Natural killer cell (primary cell): ENCODE data around the gene ASPM. TPM values are rescaled to one million over a fixed set of nuclear protein-coding genes. Genes with fewer than 3 reads are reported as not detected.
A peak's percentile ranks its signal among the peaks of the same experiment; 100 is the strongest.

Experiments
- ATAC-seq, 3 donors: fragments of 150-1000 bp in 2 of 3; fragments of 200-7000 bp in 1 of 3; cut with Tn5 transposase; 1 replicate in 1 of 3; 2 replicates in 2 of 3; pipeline ENCODE4 v1.10.0; 2021; ENCODE audit warnings: mild to moderate bottlenecking in 2 of 3, moderate library complexity in 2 of 3
- DNase-seq, 2 donors: peaks; one replicate each; pipeline versions ENCODE4 v3.0.0 to v3.0.0-alpha.2; 2013 to 2021; ENCODE audit warnings: mixed read lengths in 1 of 2
- H3K27ac ChIP-seq: one replicate; pipeline ENCODE4 v1.5.1; 2013; ENCODE audit warnings: mild to moderate bottlenecking, low read length
- H3K27me3 ChIP-seq: one replicate; pipeline ENCODE4 v1.6.1; 2013; ENCODE audit warnings: low read length; ENCODE audit not compliant: control insufficient read depth, insufficient read depth
- H3K36me3 ChIP-seq: one replicate; pipeline ENCODE4 v1.6.1; 2013; ENCODE audit warnings: low read length; ENCODE audit not compliant: control insufficient read depth, insufficient read depth
- H3K4me1 ChIP-seq: one replicate; pipeline ENCODE4 v1.6.1; 2013; ENCODE audit warnings: low read length; ENCODE audit not compliant: control insufficient read depth, insufficient read depth
- H3K4me3 ChIP-seq: one replicate; pipeline ENCODE4 v1.5.1; 2013; ENCODE audit warnings: low read length
- H3K9me3 ChIP-seq: one replicate; pipeline ENCODE4 v1.6.1; 2013; ENCODE audit warnings: low read length; ENCODE audit not compliant: control insufficient read depth, insufficient read depth
- H3K27ac Mint-ChIP-seq, 2 donors: one replicate each; pipeline ENCODE4 v1.8.0; 2022; ENCODE audit warnings: mild to moderate bottlenecking in 2 of 2, mixed read lengths in 2 of 2, moderate library complexity in 1 of 2
- H3K27me3 Mint-ChIP-seq, 2 donors: one replicate each; pipeline ENCODE4 v1.8.0; 2022; ENCODE audit warnings: low read depth in 2 of 2, mixed read lengths in 2 of 2
- H3K36me3 Mint-ChIP-seq: one replicate; pipeline ENCODE4 v1.8.0; 2022; ENCODE audit warnings: mixed read lengths
- H3K4me1 Mint-ChIP-seq, 2 donors: one replicate each; pipeline ENCODE4 v1.8.0; 2022; ENCODE audit warnings: mixed read lengths in 2 of 2
- H3K4me3 Mint-ChIP-seq: one replicate; pipeline ENCODE4 v1.8.0; 2022; ENCODE audit warnings: mild to moderate bottlenecking, moderate library complexity, mixed read lengths
- H3K9me3 Mint-ChIP-seq, 2 donors: one replicate each; pipeline ENCODE4 v1.8.0; 2022; ENCODE audit warnings: mixed read lengths in 2 of 2
- WGBS: methylation state at CpG from one replicate; pipeline ENCODE4 v1.1.7; 2013; ENCODE audit warnings: missing lambda C conversion rate; ENCODE audit not compliant: insufficient coverage; 5-methylcytosine and 5-hydroxymethylcytosine counted together
- intact Hi-C: fragments of 100-400 bp; cut with micrococcal nuclease; formaldehyde crosslinking; loops from one replicate; pipeline ENCODE4 v1.14.2; 2022
- total RNA-seq, 4 donors: library from RNA; stranded (reverse); fragments of 120-200 nt in 1 of 4; gene quantifications; one replicate each; pipeline versions ENCODE4 v1.2.3 to v1.2.4, GENCODE V29; 2013 to 2022
- TF ChIP-seq, protein P1 (sequence below): fragments of 200-600 bp; IDR thresholded peaks from one replicate; pipeline ENCODE4 v1.8.0; 2022; ENCODE audit warnings: antibody characterized with exemption

The ASPM gene
- total RNA-seq, 3 donors from 2014 or later (not counting 1 experiment from before 2014, with no cell fraction given), result 0.73 to 1.9 (median 1.1) TPM

DNA sequence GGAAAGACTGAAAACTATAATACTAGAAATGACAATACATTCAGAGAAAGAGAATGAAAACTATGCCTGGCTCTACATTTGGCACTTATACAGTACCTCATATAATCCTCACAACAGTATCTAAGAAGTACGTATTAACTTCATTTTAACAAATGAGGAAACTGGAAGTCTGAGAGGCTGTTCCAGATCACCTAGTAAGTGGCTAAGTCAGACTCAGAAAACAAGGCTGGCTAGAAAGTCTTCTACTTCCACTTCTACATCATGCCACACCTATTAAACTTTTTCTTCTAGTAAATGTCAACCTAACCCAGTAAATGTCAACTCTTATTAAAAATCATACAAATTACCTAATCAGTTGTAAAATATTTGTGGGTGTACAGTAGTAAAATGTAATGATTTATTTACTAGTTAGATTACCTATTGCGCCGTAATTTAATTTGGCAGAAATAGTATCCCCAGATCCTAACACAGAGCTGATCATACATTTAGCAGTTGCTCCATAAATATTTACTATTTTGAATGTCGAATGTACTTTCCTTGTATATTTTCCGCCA is 36.8 kb upstream of the ASPM start:
- ATAC-seq (no peak), DNase-seq (no peak)
- Histone ChIP-seq H3K36me3 (peaks cover 61% of the 10 kb centered on the region), H3K4me1 (no peaks in the 10 kb centered on the region), H3K4me3 (no peak overlapping the region), H3K27ac (no peak overlapping the region), H3K9me3 (no peaks in the 10 kb centered on the region), H3K27me3 (no peaks in the 10 kb centered on the region)
- WGBS, result 95% methylated on average over 5 of the region's 5 CpGs
- no peaks in the 10 kb centered on the region for H3K27me3 Mint-ChIP-seq
- intact Hi-C loops, result no loop called here
- H3K9me3 Mint-ChIP-seq, result no peaks in the 10 kb centered on the region
- H3K4me3 Mint-ChIP-seq, result no peak overlapping the region
- peaks cover 6 to 14% of the 10 kb centered on the region in 2 donors for H3K4me1 Mint-ChIP-seq
- peaks cover 30% of the 10 kb centered on the region for H3K36me3 Mint-ChIP-seq
- no peak overlapping the region for H3K27ac Mint-ChIP-seq
- TF ChIP-seq, protein P1, sequence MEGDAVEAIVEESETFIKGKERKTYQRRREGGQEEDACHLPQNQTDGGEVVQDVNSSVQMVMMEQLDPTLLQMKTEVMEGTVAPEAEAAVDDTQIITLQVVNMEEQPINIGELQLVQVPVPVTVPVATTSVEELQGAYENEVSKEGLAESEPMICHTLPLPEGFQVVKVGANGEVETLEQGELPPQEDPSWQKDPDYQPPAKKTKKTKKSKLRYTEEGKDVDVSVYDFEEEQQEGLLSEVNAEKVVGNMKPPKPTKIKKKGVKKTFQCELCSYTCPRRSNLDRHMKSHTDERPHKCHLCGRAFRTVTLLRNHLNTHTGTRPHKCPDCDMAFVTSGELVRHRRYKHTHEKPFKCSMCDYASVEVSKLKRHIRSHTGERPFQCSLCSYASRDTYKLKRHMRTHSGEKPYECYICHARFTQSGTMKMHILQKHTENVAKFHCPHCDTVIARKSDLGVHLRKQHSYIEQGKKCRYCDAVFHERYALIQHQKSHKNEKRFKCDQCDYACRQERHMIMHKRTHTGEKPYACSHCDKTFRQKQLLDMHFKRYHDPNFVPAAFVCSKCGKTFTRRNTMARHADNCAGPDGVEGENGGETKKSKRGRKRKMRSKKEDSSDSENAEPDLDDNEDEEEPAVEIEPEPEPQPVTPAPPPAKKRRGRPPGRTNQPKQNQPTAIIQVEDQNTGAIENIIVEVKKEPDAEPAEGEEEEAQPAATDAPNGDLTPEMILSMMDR, result no peak

DNA sequence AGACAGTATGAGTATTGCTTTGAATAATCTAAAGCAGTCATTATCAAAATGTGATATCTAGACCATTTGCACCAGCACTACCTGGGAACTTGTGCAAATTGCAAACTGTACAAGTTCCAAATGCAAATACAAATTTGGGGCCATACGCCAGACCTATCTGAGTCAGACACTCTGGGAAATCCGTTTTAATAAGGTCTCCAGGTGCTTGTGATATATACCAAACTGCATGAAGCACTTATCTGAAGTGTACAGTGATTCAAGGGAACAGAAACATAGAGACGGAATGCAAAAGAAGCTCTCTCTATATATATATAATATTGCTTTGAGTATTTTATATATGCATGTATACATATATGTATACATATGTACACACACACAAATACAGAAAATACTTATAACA is 36.2 kb upstream of the ASPM start:
- no peak for ATAC-seq

DNA sequence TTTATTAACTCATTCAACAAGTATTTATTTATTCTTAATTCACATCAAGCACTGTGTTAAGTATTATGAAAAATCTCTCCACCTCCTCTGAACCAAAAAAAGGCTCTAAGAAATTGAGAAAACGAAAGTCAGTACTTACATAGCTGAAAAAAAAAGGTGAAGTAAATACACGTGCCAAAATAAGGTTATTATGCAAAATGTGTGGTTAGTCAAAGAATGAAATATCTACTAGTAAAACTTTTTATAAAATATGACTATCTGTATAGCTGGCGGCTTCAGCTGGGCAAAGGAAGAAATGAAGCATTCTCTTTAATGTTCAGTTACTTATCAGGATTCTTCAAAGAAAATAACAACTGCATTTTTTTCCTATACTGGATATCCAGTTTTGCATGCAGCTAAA is 35.5 kb upstream of the ASPM start:
- Histone ChIP-seq H3K4me3 (no peak overlapping the region), H3K4me1 (no peaks in the 10 kb centered on the region), H3K27ac (no peak overlapping the region), H3K27me3 (no peaks in the 10 kb centered on the region), H3K9me3 (no peaks in the 10 kb centered on the region), H3K36me3 (peaks cover 61% of the 10 kb centered on the region)
- peak overlapping the region in 1 of 2 donors; percentile 18 for H3K27ac Mint-ChIP-seq
- no peaks in the 10 kb centered on the region for H3K9me3 Mint-ChIP-seq
- DNase-seq (no peak), ATAC-seq (no peak)
- peaks cover 17% of the 10 kb centered on the region for H3K36me3 Mint-ChIP-seq
- H3K4me1 Mint-ChIP-seq, result peaks cover 6 to 14% of the 10 kb centered on the region in 2 donors
- TF ChIP-seq, protein P1, result no peak
- H3K27me3 Mint-ChIP-seq, result no peaks in the 10 kb centered on the region
- 80% methylated on average over 1 of the region's 3 CpGs for WGBS
- H3K4me3 Mint-ChIP-seq, result no peak overlapping the region
- intact Hi-C loops, result no loop called here

More for the DNA sequence above, 36.2 kb upstream of the ASPM start:
- intact Hi-C loops, result no loop called here
- Mint-ChIP-seq H3K27ac (no peak overlapping the region), H3K36me3 (peaks cover 24% of the 10 kb centered on the region), H3K4me3 (no peak overlapping the region), H3K27me3 (no peaks in the 10 kb centered on the region), H3K9me3 (no peaks in the 10 kb centered on the region), H3K4me1 (peaks cover 6 to 14% of the 10 kb centered on the region in 2 donors)
- no peak for DNase-seq
- Histone ChIP-seq H3K36me3 (peaks cover 61% of the 10 kb centered on the region), H3K4me1 (no peaks in the 10 kb centered on the region), H3K27ac (no peak overlapping the region), H3K9me3 (no peaks in the 10 kb centered on the region), H3K4me3 (no peak overlapping the region), H3K27me3 (no peaks in the 10 kb centered on the region)
- TF ChIP-seq, protein P1, result no peak
- 98% methylated on average over 2 of the region's 3 CpGs for WGBS
